Measurements from ENCODE around the gene B4GALT5.
"Not testable (repeated sequence)": the region's sequence is repeated elsewhere in the genome, so short reads cannot be mapped to it uniquely, and the experiment has no call there.

DNA sequence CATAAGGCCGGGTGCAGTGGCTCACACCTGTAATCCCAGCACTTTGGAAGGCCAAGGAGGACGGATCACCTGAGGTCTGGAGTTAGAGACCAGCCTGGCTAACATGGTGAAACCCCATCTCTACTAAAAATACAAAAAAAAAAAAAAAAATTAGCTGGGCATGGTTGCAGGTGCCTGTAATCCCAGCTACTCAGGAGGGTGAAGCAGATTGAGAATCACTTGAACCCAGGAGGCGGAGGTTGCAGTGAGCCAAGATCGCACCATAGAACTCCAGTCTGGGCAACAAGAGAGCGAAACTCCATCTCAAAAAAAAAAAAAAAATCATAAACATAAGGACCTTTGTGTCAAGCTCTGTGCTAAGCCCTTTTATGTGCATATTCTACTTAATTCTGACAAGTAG, 7.8 kb downstream of the B4GALT5 start:
- TF ChIP-seq, protein P1, sequence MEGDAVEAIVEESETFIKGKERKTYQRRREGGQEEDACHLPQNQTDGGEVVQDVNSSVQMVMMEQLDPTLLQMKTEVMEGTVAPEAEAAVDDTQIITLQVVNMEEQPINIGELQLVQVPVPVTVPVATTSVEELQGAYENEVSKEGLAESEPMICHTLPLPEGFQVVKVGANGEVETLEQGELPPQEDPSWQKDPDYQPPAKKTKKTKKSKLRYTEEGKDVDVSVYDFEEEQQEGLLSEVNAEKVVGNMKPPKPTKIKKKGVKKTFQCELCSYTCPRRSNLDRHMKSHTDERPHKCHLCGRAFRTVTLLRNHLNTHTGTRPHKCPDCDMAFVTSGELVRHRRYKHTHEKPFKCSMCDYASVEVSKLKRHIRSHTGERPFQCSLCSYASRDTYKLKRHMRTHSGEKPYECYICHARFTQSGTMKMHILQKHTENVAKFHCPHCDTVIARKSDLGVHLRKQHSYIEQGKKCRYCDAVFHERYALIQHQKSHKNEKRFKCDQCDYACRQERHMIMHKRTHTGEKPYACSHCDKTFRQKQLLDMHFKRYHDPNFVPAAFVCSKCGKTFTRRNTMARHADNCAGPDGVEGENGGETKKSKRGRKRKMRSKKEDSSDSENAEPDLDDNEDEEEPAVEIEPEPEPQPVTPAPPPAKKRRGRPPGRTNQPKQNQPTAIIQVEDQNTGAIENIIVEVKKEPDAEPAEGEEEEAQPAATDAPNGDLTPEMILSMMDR (IDR thresholded peaks at IDR 0.05), result not testable (repeated sequence)
- TF ChIP-seq EP300 (IDR thresholded peaks at IDR 0.05), result not testable (repeated sequence)
